HepG2 (cell line): Measurements from ENCODE around the gene CUL1. TPM values are rescaled to one million over a fixed set of nuclear protein-coding genes. Genes with fewer than 3 reads are reported as not detected.

Experiments
- ATAC-seq: fragments of 200-7000 bp; cut with Tn5 transposase; 3 replicates; pipeline ENCODE4 v1.9.1; 2020; ENCODE audit warnings: mild to moderate bottlenecking, moderate library complexity
- BruUV-seq: library from RNA; stranded (reverse); fragments of 400-500 nt; replicated peaks from 2 replicates; lab custom pipeline; 2021; lab: Mats Ljungman, UMichigan
- CTCF ChIA-PET: fragments of 300-600 bp; formaldehyde crosslinking; extraction: SDS; loops from one replicate; lab custom pipeline; 2021; ENCODE audit warnings: low total read pairs, inconsistent platforms, low intra/inter-chr PET ratio; lab: Yijun Ruan, JAX
- POLR2A ChIA-PET: fragments of 350-600 bp; sonication (Branson Sonifier 250); formaldehyde crosslinking; loops from one replicate; lab custom pipeline; 2020; ENCODE audit warnings: antibody characterized with exemption, inconsistent platforms; lab: Yijun Ruan, JAX
- DNase-seq: peaks from one replicate; pipeline ENCODE4 v3.0.0-alpha.2; 2015; ENCODE audit warnings: low spot score
- FAIRE-seq: peaks from 3 replicates; lab custom pipeline; 2011; peaks lifted over from hg19 to GRCh38; lab: Jason Lieb, UNC
- H2AFZ ChIP-seq: one replicate; pipeline ENCODE4 v1.6.1; 2011; ENCODE audit warnings: low read length, inconsistent platforms
- H3K27ac ChIP-seq: fragments of 300-600 bp; 3 replicates; pipeline ENCODE4 v1.8.0; 2011; ENCODE audit warnings: mixed run types, mild to moderate bottlenecking, mixed read lengths, low read length, inconsistent platforms; ENCODE audit not compliant: insufficient read depth; ENCODE audit errors: extremely low read length
- H3K27me3 ChIP-seq, 2 experiments: fragments of 200-600 bp in 1 of 2; 2 replicates in 1 of 2; 3 replicates in 1 of 2; pipeline versions ENCODE4 v1.6.0 to v1.8.0; 2011; ENCODE audit warnings: low read length in 2 of 2, mild to moderate bottlenecking in 2 of 2, moderate library complexity in 2 of 2, inconsistent platforms in 1 of 2; ENCODE audit not compliant: insufficient read depth in 2 of 2, control insufficient read depth in 1 of 2
- H3K36me3 ChIP-seq, 2 experiments: fragments of 200-600 bp in 1 of 2; replicated peaks in 1 of 2; 2 replicates in 1 of 2; 3 replicates in 1 of 2; pipeline versions ENCODE4 v1.5.1 to v1.8.0; 2011; ENCODE audit warnings: low read length in 2 of 2, inconsistent platforms in 1 of 2; ENCODE audit not compliant: insufficient read depth in 2 of 2, control insufficient read depth in 1 of 2
- H3K4me1 ChIP-seq: 2 replicates; pipeline ENCODE4 v1.5.1; 2012; ENCODE audit warnings: low read length, inconsistent platforms; ENCODE audit not compliant: insufficient read depth
- H3K4me2 ChIP-seq: 2 replicates; pipeline ENCODE4 v1.6.0; 2011; ENCODE audit warnings: low read depth, low read length, inconsistent platforms
- H3K4me3 ChIP-seq, 3 experiments: fragments of 200-600 bp in 1 of 3; sonication (generic), shearing (Covaris generic) in 1 of 3; replicated peaks in 1 of 3; 2 replicates each; pipeline ENCODE4 v1.5.1; 2011 to 2016; ENCODE audit warnings: low read length in 3 of 3, inconsistent platforms in 2 of 3, low read depth in 2 of 3, mild to moderate bottlenecking in 2 of 3, control low read depth in 1 of 3, mixed read lengths in 1 of 3; ENCODE audit not compliant: insufficient read depth in 1 of 3
- H3K79me2 ChIP-seq: one replicate; pipeline ENCODE4 v1.6.1; 2011; ENCODE audit warnings: low read length, inconsistent platforms; ENCODE audit not compliant: insufficient read depth
- H3K9ac ChIP-seq: 2 replicates; pipeline ENCODE4 v1.6.0; 2011; ENCODE audit warnings: mild to moderate bottlenecking, low read depth, low read length, inconsistent platforms; ENCODE audit not compliant: insufficient read depth
- H3K9me3 ChIP-seq: 2 replicates; pipeline ENCODE4 v1.5.1; 2012; ENCODE audit warnings: mild to moderate bottlenecking, low read length
- H4K20me1 ChIP-seq: 2 replicates; pipeline ENCODE4 v1.6.0; 2011; ENCODE audit warnings: inconsistent platforms, mild to moderate bottlenecking, low read length, moderate library complexity; ENCODE audit not compliant: insufficient read depth
- BHLHE40 ChIP-seq: IDR thresholded peaks from 2 replicates; pipeline ENCODE4 v1.6.1; 2011; ENCODE audit warnings: low read length, improper control_type of control experiment
- IRF2 ChIP-seq: IDR thresholded peaks from 2 replicates; pipeline ENCODE4 v1.6.1; 2018; ENCODE audit warnings: missing genetic modification reagents, missing compliant biosample characterization
- SIX4 ChIP-seq: sonication (generic); formaldehyde crosslinking; IDR thresholded peaks from 2 replicates; pipeline ENCODE4 v1.4.0; 2020; ENCODE audit warnings: missing genetic modification reagents
- WGBS: methylation state at CpG from one replicate; pipeline ENCODE4 v1.1.6; 2017; ENCODE audit warnings: low lambda C conversion rate; 5-methylcytosine and 5-hydroxymethylcytosine counted together
- in situ Hi-C: cut with HindIII; loops from 2 replicates; pipeline ENCODE4 v1.10.0; 2017; ENCODE audit warnings: low pct_unique_long_range_greater_than_20kb; ENCODE audit not compliant: extremely low pct_ligation_motif_present
- intact Hi-C: fragments of 100-400 bp; cut with micrococcal nuclease; formaldehyde crosslinking; loops from one replicate; pipeline ENCODE4 v1.10.0; 2022; ENCODE audit not compliant: unreplicated experiment
- polyA plus RNA-seq, 8 experiments: library from polyadenylated mRNA; depleted of rRNA in 3 of 8; stranded (reverse) in 7 of 8; unstranded in 1 of 8; fragments of >200 nt; fragmentation: Illumina TruSeq in 4 of 8; extraction: Trizol in 4 of 8; gene quantifications; 2 replicates each; pipeline versions ENCODE4 v1.2.1 to v1.2.3, GENCODE V29; 2011 to 2016; ENCODE audit warnings: low read depth in 4 of 8, missing spikeins in 1 of 8, mixed read lengths in 1 of 8; ENCODE audit not compliant: insufficient read depth in 1 of 8
- total RNA-seq, 5 experiments: library from RNA; depleted of rRNA; stranded (reverse); fragments of >200 nt; fragmentation: Illumina TruSeq; extraction: Trizol; gene quantifications; 2 replicates each; pipeline ENCODE4 v1.2.3, GENCODE V29; 2016; ENCODE audit warnings: low read depth in 1 of 5
- TF ChIP-seq, protein P1 (sequence below): IDR thresholded peaks from 2 replicates; pipeline ENCODE4 v1.6.1; 2012; ENCODE audit warnings: low read depth, low read length, improper control_type of control experiment
- TF ChIP-seq, protein P2 (sequence below): sonication (generic); formaldehyde crosslinking; IDR thresholded peaks from 2 replicates; pipeline ENCODE4 v1.5.0; 2020; ENCODE audit warnings: mild to moderate bottlenecking, missing genetic modification reagents
- TF ChIP-seq, protein P3 (sequence below): sonication (generic); formaldehyde crosslinking; IDR thresholded peaks from 2 replicates; pipeline ENCODE4 v1.4.0; 2020; ENCODE audit warnings: missing genetic modification reagents
- TF ChIP-seq, protein P4 (sequence below): sonication (generic); formaldehyde crosslinking; IDR thresholded peaks from 2 replicates; pipeline ENCODE4 v1.5.1; 2020; ENCODE audit warnings: missing genetic modification reagents, mild to moderate bottlenecking, borderline replicate concordance
- TF ChIP-seq, protein P5 (sequence below): sonication (generic); formaldehyde crosslinking; IDR thresholded peaks from 2 replicates; pipeline ENCODE4 v1.9.0; 2021; ENCODE audit warnings: missing genetic modification reagents, borderline replicate concordance

CUL1 gene
- total and polyA plus RNA-seq, 2 of the 13 experiments (the other 11 are each of a cell fraction or from before 2014, with no cell fraction given) = 30.1 to 45.9 TPM

DNA sequence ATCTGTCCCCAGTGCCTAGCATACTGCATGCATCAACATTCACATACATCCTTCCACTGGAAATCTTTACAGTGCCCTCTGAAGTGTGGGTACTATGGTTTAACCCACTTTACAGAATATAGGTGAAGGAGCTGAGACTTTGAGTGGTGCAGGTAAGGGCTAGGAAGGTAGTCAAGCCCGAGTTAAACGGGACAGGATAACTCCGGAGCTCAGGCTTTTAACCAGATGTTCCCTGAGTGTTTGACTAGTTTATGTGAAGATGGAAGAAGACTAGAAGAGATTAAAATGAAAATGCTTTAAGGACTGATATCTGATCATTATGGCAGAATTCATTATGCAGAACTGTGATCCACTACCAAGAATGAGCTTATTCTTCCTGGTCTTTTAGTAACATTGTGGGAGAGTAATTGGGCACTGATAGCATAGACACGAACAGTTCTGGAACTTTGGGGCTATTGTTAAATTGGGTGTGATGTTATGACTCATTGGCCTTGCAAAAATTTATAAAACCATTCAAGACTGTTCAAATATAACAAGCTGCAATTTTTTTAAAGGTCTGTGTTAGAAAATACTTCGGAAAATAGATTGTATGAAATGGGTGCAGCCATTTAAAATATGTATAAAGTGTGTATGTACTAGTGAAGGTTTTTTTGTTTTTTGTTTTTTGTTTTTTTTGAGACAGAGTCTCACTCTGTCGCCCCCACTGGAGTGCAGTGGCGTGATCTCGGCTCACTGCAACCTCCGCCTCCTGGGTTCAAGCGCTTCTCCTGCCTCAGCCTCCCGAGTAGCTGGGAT is 4.4 kb downstream of the CUL1 start:
- FAIRE-seq (no peak), DNase-seq (no peak), ATAC-seq (no peak)
- in situ Hi-C loops = loop anchor here (5.0 kb wide), 1 partner anchor 44 kb away; no protein-coding TSS in a partner anchor
- H3K4me3 ChIP-seq = no peak overlapping the region
- no peak overlapping the region for H3K9ac ChIP-seq
- intact Hi-C loops = no loop called here
- no peak overlapping the region for H3K27ac ChIP-seq
- H3K4me2 ChIP-seq = no peak overlapping the region
- H4K20me1 ChIP-seq = peaks cover 54% of the 10 kb centered on the region
- H3K79me2 ChIP-seq = peaks cover 88% of the 10 kb centered on the region
- 93% methylated on average over 11 of the region's 11 CpGs for WGBS
- no TSS peak for BruUV-seq
- CTCF ChIA-PET = no interaction called here
- peaks cover 77% of the 10 kb centered on the region for H3K4me1 ChIP-seq
- H2AFZ ChIP-seq = no peak overlapping the region
- TF ChIP-seq, protein P1, sequence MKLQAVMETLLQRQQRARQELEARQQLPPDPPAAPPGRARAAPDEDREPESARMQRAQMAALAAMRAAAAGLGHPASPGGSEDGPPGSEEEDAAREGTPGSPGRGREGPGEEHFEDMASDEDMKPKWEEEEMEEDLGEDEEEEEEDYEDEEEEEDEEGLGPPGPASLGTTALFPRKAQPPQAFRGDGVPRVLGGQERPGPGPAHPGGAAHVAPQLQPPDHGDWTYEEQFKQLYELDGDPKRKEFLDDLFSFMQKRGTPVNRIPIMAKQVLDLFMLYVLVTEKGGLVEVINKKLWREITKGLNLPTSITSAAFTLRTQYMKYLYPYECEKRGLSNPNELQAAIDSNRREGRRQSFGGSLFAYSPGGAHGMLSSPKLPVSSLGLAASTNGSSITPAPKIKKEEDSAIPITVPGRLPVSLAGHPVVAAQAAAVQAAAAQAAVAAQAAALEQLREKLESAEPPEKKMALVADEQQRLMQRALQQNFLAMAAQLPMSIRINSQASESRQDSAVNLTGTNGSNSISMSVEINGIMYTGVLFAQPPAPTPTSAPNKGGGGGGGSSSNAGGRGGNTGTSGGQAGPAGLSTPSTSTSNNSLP = no peak
- TF ChIP-seq, protein P2, sequence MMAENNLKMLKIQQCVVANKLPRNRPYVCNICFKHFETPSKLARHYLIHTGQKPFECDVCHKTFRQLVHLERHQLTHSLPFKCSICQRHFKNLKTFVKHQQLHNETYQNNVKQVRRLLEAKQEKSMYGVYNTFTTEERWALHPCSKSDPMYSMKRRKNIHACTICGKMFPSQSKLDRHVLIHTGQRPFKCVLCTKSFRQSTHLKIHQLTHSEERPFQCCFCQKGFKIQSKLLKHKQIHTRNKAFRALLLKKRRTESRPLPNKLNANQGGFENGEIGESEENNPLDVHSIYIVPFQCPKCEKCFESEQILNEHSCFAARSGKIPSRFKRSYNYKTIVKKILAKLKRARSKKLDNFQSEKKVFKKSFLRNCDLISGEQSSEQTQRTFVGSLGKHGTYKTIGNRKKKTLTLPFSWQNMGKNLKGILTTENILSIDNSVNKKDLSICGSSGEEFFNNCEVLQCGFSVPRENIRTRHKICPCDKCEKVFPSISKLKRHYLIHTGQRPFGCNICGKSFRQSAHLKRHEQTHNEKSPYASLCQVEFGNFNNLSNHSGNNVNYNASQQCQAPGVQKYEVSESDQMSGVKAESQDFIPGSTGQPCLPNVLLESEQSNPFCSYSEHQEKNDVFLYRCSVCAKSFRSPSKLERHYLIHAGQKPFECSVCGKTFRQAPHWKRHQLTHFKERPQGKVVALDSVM = peak; percentile 22; the same call in 1 of the 2 replicates
- TF ChIP-seq, protein P3, sequence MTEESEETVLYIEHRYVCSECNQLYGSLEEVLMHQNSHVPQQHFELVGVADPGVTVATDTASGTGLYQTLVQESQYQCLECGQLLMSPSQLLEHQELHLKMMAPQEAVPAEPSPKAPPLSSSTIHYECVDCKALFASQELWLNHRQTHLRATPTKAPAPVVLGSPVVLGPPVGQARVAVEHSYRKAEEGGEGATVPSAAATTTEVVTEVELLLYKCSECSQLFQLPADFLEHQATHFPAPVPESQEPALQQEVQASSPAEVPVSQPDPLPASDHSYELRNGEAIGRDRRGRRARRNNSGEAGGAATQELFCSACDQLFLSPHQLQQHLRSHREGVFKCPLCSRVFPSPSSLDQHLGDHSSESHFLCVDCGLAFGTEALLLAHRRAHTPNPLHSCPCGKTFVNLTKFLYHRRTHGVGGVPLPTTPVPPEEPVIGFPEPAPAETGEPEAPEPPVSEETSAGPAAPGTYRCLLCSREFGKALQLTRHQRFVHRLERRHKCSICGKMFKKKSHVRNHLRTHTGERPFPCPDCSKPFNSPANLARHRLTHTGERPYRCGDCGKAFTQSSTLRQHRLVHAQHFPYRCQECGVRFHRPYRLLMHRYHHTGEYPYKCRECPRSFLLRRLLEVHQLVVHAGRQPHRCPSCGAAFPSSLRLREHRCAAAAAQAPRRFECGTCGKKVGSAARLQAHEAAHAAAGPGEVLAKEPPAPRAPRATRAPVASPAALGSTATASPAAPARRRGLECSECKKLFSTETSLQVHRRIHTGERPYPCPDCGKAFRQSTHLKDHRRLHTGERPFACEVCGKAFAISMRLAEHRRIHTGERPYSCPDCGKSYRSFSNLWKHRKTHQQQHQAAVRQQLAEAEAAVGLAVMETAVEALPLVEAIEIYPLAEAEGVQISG (CRISPR knock-in tag) = no peak
- TF ChIP-seq, protein P4, sequence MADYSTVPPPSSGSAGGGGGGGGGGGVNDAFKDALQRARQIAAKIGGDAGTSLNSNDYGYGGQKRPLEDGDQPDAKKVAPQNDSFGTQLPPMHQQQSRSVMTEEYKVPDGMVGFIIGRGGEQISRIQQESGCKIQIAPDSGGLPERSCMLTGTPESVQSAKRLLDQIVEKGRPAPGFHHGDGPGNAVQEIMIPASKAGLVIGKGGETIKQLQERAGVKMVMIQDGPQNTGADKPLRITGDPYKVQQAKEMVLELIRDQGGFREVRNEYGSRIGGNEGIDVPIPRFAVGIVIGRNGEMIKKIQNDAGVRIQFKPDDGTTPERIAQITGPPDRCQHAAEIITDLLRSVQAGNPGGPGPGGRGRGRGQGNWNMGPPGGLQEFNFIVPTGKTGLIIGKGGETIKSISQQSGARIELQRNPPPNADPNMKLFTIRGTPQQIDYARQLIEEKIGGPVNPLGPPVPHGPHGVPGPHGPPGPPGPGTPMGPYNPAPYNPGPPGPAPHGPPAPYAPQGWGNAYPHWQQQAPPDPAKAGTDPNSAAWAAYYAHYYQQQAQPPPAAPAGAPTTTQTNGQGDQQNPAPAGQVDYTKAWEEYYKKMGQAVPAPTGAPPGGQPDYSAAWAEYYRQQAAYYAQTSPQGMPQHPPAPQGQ (CRISPR knock-in tag) = no peak
- TF ChIP-seq, protein P5, sequence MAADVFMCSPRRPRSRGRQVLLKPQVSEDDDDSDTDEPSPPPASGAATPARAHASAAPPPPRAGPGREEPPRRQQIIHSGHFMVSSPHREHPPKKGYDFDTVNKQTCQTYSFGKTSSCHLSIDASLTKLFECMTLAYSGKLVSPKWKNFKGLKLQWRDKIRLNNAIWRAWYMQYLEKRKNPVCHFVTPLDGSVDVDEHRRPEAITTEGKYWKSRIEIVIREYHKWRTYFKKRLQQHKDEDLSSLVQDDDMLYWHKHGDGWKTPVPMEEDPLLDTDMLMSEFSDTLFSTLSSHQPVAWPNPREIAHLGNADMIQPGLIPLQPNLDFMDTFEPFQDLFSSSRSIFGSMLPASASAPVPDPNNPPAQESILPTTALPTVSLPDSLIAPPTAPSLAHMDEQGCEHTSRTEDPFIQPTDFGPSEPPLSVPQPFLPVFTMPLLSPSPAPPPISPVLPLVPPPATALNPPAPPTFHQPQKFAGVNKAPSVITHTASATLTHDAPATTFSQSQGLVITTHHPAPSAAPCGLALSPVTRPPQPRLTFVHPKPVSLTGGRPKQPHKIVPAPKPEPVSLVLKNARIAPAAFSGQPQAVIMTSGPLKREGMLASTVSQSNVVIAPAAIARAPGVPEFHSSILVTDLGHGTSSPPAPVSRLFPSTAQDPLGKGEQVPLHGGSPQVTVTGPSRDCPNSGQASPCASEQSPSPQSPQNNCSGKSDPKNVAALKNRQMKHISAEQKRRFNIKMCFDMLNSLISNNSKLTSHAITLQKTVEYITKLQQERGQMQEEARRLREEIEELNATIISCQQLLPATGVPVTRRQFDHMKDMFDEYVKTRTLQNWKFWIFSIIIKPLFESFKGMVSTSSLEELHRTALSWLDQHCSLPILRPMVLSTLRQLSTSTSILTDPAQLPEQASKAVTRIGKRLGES (CRISPR knock-in tag) = no peak
- no peak for TF ChIP-seq BHLHE40
- no peak for TF ChIP-seq IRF2 (CRISPR knock-in tag)
- TF ChIP-seq SIX4 (CRISPR knock-in tag) = no peak
- POLR2A ChIA-PET = no interaction called here
- no peaks in the 10 kb centered on the region for H3K36me3 ChIP-seq
- no peaks in the 10 kb centered on the region for H3K9me3 ChIP-seq
- no peaks in the 10 kb centered on the region for H3K27me3 ChIP-seq
